Breast epithelium (tissue), 4 donors: ENCODE results near the gene ZBTB49. TPM values are rescaled to one million over a fixed set of nuclear protein-coding genes. Genes with fewer than 3 reads are reported as not detected.

Experiments used
- DNase-seq, 2 donors: peaks; one replicate each; pipeline ENCODE4 v3.0.0-alpha.2; 2019; ENCODE audit warnings: low spot score in 2 of 2
- H3K27ac ChIP-seq, 2 donors: fragments of 200-600 bp; sonication (generic) in 1 of 2; one replicate each; pipeline ENCODE4 v1.5.1; 2016 to 2019; ENCODE audit warnings: mild to moderate bottlenecking in 1 of 2
- H3K27me3 ChIP-seq, 2 donors: fragments of 200-600 bp; sonication (generic) in 1 of 2; one replicate each; pipeline versions ENCODE4 v1.5.1 to v1.6.0; 2017 to 2019; ENCODE audit warnings: control low read depth in 1 of 2, mild to moderate bottlenecking in 1 of 2
- H3K36me3 ChIP-seq: fragments of 200-600 bp; one replicate; pipeline ENCODE4 v1.5.1; 2019
- H3K4me1 ChIP-seq, 2 donors: fragments of 200-600 bp; sonication (generic); one replicate each; pipeline ENCODE4 v1.5.1; 2016 to 2019; ENCODE audit warnings: control low read depth in 1 of 2
- H3K4me3 ChIP-seq, 3 donors: fragments of 200-600 bp; sonication (generic); 1 replicate in 2 of 3; 2 replicates in 1 of 3; pipeline ENCODE4 v1.5.1; 2016 to 2019; ENCODE audit warnings: mild to moderate bottlenecking in 3 of 3, moderate library complexity in 2 of 3
- H3K9me3 ChIP-seq, 2 donors: fragments of 200-600 bp; sonication (generic) in 1 of 2; one replicate each; pipeline ENCODE4 v1.5.1; 2016 to 2019; ENCODE audit warnings: control low read depth in 1 of 2
- POLR2A ChIP-seq: fragments of 450-650 bp; IDR thresholded peaks from one replicate; pipeline ENCODE4 v1.6.1; 2016; ENCODE audit warnings: antibody characterized with exemption, mild to moderate bottlenecking, moderate library complexity
- POLR2AphosphoS5 ChIP-seq, 3 donors: sonication (generic); formaldehyde crosslinking; IDR thresholded peaks; one replicate each; pipeline ENCODE4 v1.6.1; 2017; ENCODE audit warnings: antibody characterized with exemption in 3 of 3
- intact Hi-C: fragments of 100-400 bp; cut with DNase I; formaldehyde crosslinking; loops from one replicate; pipeline ENCODE4 v1.15.1; 2023; ENCODE audit warnings: low total_unique reads
- total RNA-seq, 3 donors: library from RNA; depleted of rRNA; stranded (reverse); fragments of >200 nt; gene quantifications; one replicate each; pipeline ENCODE4 v1.1.0, GENCODE V29; 2016
- TF ChIP-seq, protein P1 (sequence below), 3 donors: fragments of 450-650 bp; IDR thresholded peaks; one replicate each; pipeline ENCODE4 v1.5.1; 2016 to 2017; ENCODE audit warnings: antibody characterized with exemption in 3 of 3, mild to moderate bottlenecking in 3 of 3, moderate library complexity in 3 of 3

Gene ZBTB49
- total RNA-seq, 3 donors from 2014 or later, result 2.1 to 9.4 (median 3.9) TPM

GRCh38 chr4:4356106-4357041, 66.3 kb downstream of the ZBTB49 start:
- intact Hi-C loops, result no loop called here
- H3K27ac ChIP-seq, result no peak overlapping the region

GRCh38 chr4:4358093-4358854, 68.2 kb downstream of the ZBTB49 start:
- Histone ChIP-seq H3K4me3 (no peak overlapping the region), H3K9me3 (no peaks in the 10 kb centered on the region), H3K27me3 (peaks cover 0 to 21% of the 10 kb centered on the region in 2 donors), H3K36me3 (no peaks in the 10 kb centered on the region), H3K4me1 (no peaks in the 10 kb centered on the region), H3K27ac (no peak overlapping the region)
- no peak for DNase-seq
- intact Hi-C loops, result no loop called here
- TF ChIP-seq POLR2AphosphoS5 (IDR thresholded peaks at IDR 0.05) (no peak), POLR2A (no peak)
- TF ChIP-seq, protein P1, sequence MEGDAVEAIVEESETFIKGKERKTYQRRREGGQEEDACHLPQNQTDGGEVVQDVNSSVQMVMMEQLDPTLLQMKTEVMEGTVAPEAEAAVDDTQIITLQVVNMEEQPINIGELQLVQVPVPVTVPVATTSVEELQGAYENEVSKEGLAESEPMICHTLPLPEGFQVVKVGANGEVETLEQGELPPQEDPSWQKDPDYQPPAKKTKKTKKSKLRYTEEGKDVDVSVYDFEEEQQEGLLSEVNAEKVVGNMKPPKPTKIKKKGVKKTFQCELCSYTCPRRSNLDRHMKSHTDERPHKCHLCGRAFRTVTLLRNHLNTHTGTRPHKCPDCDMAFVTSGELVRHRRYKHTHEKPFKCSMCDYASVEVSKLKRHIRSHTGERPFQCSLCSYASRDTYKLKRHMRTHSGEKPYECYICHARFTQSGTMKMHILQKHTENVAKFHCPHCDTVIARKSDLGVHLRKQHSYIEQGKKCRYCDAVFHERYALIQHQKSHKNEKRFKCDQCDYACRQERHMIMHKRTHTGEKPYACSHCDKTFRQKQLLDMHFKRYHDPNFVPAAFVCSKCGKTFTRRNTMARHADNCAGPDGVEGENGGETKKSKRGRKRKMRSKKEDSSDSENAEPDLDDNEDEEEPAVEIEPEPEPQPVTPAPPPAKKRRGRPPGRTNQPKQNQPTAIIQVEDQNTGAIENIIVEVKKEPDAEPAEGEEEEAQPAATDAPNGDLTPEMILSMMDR (IDR thresholded peaks at IDR 0.05), result no peak

More at GRCh38 chr4:4356106-4357041, 66.3 kb downstream of the ZBTB49 start:
- TF ChIP-seq, protein P1 (IDR thresholded peaks at IDR 0.05), result no peak
- TF ChIP-seq POLR2A (no peak), POLR2AphosphoS5 (IDR thresholded peaks at IDR 0.05) (no peak)
- Histone ChIP-seq H3K4me1 (no peaks in the 10 kb centered on the region), H3K27me3 (peaks cover 0 to 21% of the 10 kb centered on the region in 2 donors), H3K36me3 (no peaks in the 10 kb centered on the region), H3K4me3 (no peak overlapping the region), H3K9me3 (no peaks in the 10 kb centered on the region)
- no peak for DNase-seq

DNA sequence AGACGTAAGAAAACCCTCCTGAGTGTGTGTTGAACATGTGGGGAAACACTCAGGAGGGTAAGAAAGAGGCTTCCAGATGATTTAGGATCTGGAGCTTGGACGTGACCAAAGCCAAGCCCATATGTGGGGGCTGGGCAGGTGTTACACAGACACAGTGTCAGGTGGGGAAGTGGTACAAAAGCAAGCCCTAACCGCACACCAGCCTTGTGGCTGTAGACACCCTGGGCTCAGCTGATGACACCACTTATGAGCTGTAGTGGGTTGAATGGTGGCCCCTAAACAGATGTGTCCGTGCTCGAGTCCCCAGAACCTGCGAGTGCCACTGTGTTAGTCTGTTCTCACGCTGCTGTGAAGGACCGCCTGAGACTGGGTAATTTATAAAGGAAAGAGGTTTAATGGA, 71.8 kb downstream of the ZBTB49 start:
- Histone ChIP-seq H3K4me3 (no peak overlapping the region), H3K36me3 (no peaks in the 10 kb centered on the region), H3K27ac (no peak overlapping the region), H3K4me1 (no peaks in the 10 kb centered on the region), H3K27me3 (peaks cover 0 to 14% of the 10 kb centered on the region in 2 donors), H3K9me3 (no peaks in the 10 kb centered on the region)
- TF ChIP-seq POLR2A, result no peak
- TF ChIP-seq, protein P1 (IDR thresholded peaks at IDR 0.05), result no peak
- TF ChIP-seq POLR2AphosphoS5 (IDR thresholded peaks at IDR 0.05), result no peak
- intact Hi-C loops, result no loop called here
- DNase-seq, result no peak

GRCh38 chr4:4362991-4363697, 73.1 kb downstream of the ZBTB49 start:
- no peaks in the 10 kb centered on the region for H3K36me3 ChIP-seq

More at GRCh38 chr4:4362991-4363697, 73.1 kb downstream of the ZBTB49 start:
- Histone ChIP-seq H3K27ac (no peak overlapping the region), H3K4me3 (no peak overlapping the region), H3K9me3 (no peaks in the 10 kb centered on the region), H3K27me3 (peaks cover 0 to 9% of the 10 kb centered on the region in 2 donors), H3K4me1 (no peaks in the 10 kb centered on the region)
- DNase-seq, result no peak
- intact Hi-C loops, result no loop called here
- TF ChIP-seq POLR2AphosphoS5 (IDR thresholded peaks at IDR 0.05), result no peak
- no peak for TF ChIP-seq POLR2A
- TF ChIP-seq, protein P1 (IDR thresholded peaks at IDR 0.05), result no peak
